MM.1S (cell line): Measurements from ENCODE around the gene STK32C.

ENCODE experiments used
- DNase-seq: peaks from one replicate; pipeline ENCODE4 v3.0.0-alpha.2; 2015
- H2AFZ ChIP-seq: fragments of 300-600 bp; sonication (generic); 2 replicates; pipeline ENCODE4 v1.6.0; 2016; ENCODE audit warnings: antibody characterized with exemption, low read length
- H3F3A ChIP-seq: fragments of 300-600 bp; sonication (generic); 2 replicates; pipeline ENCODE4 v1.6.1; 2016; ENCODE audit warnings: mild to moderate bottlenecking, antibody characterized with exemption, low read length, moderate library complexity, mixed read lengths; ENCODE audit not compliant: insufficient read depth
- H3K27ac ChIP-seq: fragments of 300-600 bp; sonication (generic); 2 replicates; pipeline ENCODE4 v1.5.1; 2016; ENCODE audit warnings: mild to moderate bottlenecking, low read length
- H3K27me3 ChIP-seq: fragments of 300-600 bp; sonication (generic); replicated peaks from 2 replicates; pipeline ENCODE4 v1.6.0; 2016; ENCODE audit warnings: low read length; ENCODE audit not compliant: insufficient read depth
- H3K36me3 ChIP-seq: fragments of 300-600 bp; sonication (generic); replicated peaks from 2 replicates; pipeline ENCODE4 v1.6.1; 2016; ENCODE audit warnings: mild to moderate bottlenecking, low read length, mixed read lengths; ENCODE audit not compliant: insufficient read depth
- H3K4me1 ChIP-seq: fragments of 300-600 bp; sonication (generic); 2 replicates; pipeline ENCODE4 v1.6.1; 2016; ENCODE audit warnings: low read length, mixed read lengths
- H3K4me2 ChIP-seq: fragments of 300-600 bp; sonication (generic); 2 replicates; pipeline ENCODE4 v1.6.0; 2016; ENCODE audit warnings: low read depth, low read length
- H3K4me3 ChIP-seq: fragments of 300-600 bp; sonication (generic); 2 replicates; pipeline ENCODE4 v1.5.1; 2016; ENCODE audit warnings: low read length, mixed read lengths
- H3K79me2 ChIP-seq: fragments of 300-600 bp; sonication (generic); 2 replicates; pipeline ENCODE4 v1.6.1; 2016; ENCODE audit warnings: mixed run types, low read length, mixed read lengths
- H3K9ac ChIP-seq: fragments of 300-600 bp; sonication (generic); 2 replicates; pipeline ENCODE4 v1.6.1; 2016; ENCODE audit warnings: low read length, mixed read lengths
- H3K9me2 ChIP-seq: fragments of 300-600 bp; sonication (generic); replicated peaks from 2 replicates; pipeline ENCODE4 v1.6.1; 2016; ENCODE audit warnings: mild to moderate bottlenecking, low read length, mixed read lengths; ENCODE audit not compliant: insufficient read depth
- H3K9me3 ChIP-seq: fragments of 300-600 bp; sonication (generic); replicated peaks from 2 replicates; pipeline ENCODE4 v1.6.1; 2016; ENCODE audit warnings: mild to moderate bottlenecking, low read length, mixed read lengths; ENCODE audit not compliant: insufficient read depth
- H4K20me1 ChIP-seq: fragments of 300-600 bp; sonication (generic); 2 replicates; pipeline ENCODE4 v1.6.1; 2016; ENCODE audit warnings: mild to moderate bottlenecking, low read length, moderate library complexity, mixed read lengths; ENCODE audit not compliant: insufficient read depth
- CTCF ChIP-seq: fragments of 300-600 bp; sonication (generic); IDR thresholded peaks from 2 replicates; pipeline ENCODE4 v1.5.1; 2016; ENCODE audit warnings: antibody characterized with exemption, low read length, mixed read lengths
- EZH2 ChIP-seq: fragments of 300-600 bp; sonication (generic); optimal IDR thresholded peaks from 2 replicates; pipeline ENCODE3; 2017; ENCODE audit warnings: low read depth, mild to moderate bottlenecking, antibody characterized with exemption, low read length, mixed read lengths
- EZH2phosphoT487 ChIP-seq: fragments of 300-600 bp; sonication (generic); IDR thresholded peaks from 2 replicates; pipeline ENCODE4 v1.6.1; 2018; ENCODE audit warnings: antibody characterized with exemption, low read length

Gene STK32C

GRCh38 chr10:132307823-132308586, at the start of gene STK32C:
STK32C (minus strand) TSS chr10:132307950; CDS start chr10:132307833, 117 bp downstream.
- H3K9ac ChIP-seq = peak within 1 kb of the TSS; percentile 29; the same call in 1 of the 2 replicates
- peak within 1 kb of the TSS; percentile 45; the same call in 1 of the 2 replicates for H2AFZ ChIP-seq
- H3K4me2 ChIP-seq = peak within 1 kb of the TSS; percentile 50; the same call in 1 of the 2 replicates
- no peaks in the 10 kb centered on the region for H3K9me2 ChIP-seq
- TF ChIP-seq EZH2phosphoT487 = no peak
- peak within 1 kb of the TSS; percentile 58 for H3K4me3 ChIP-seq
- H3K36me3 ChIP-seq = no peaks in the 10 kb centered on the region
- H3F3A ChIP-seq = peaks cover 18% of the 10 kb centered on the region
- H3K27ac ChIP-seq = no peak within 1 kb of the TSS
- H3K27me3 ChIP-seq = no peaks in the 10 kb centered on the region
- DNase-seq = peak; percentile 74
- H3K79me2 ChIP-seq = peaks cover 31% of the 10 kb centered on the region
- H3K9me3 ChIP-seq = no peaks in the 10 kb centered on the region
- no peaks in the 10 kb centered on the region for H4K20me1 ChIP-seq
- H3K4me1 ChIP-seq = peaks cover 18% of the 10 kb centered on the region

GRCh38 chr10:132356621-132357195, 49.0 kb upstream of the STK32C start:
- Histone ChIP-seq H3K4me3 (no peak overlapping the region), H3K9me3 (no peaks in the 10 kb centered on the region), H4K20me1 (no peaks in the 10 kb centered on the region), H3F3A (no peaks in the 10 kb centered on the region), H3K9me2 (no peaks in the 10 kb centered on the region), H3K27me3 (0 out of 2 replicates have a peak, but pooled peaks cover 7% of the 10 kb centered on the region), H3K79me2 (no peaks in the 10 kb centered on the region), H3K4me1 (no peaks in the 10 kb centered on the region), H3K27ac (no peak overlapping the region), H3K4me2 (no peak overlapping the region), H3K9ac (no peak overlapping the region), H2AFZ (no peak overlapping the region), H3K36me3 (no peaks in the 10 kb centered on the region)
- no peak for DNase-seq
- no peak for TF ChIP-seq EZH2phosphoT487
- TF ChIP-seq CTCF = no peak
- TF ChIP-seq EZH2 = no peak

GRCh38 chr10:132355754-132356153, 48.0 kb upstream of the STK32C start:
- no peak overlapping the region for H3K9ac ChIP-seq
- 0 out of 2 replicates have a peak, but pooled peaks cover 7% of the 10 kb centered on the region for H3K27me3 ChIP-seq
- no peak overlapping the region for H3K27ac ChIP-seq
- no peaks in the 10 kb centered on the region for H3K36me3 ChIP-seq
- H3F3A ChIP-seq = no peaks in the 10 kb centered on the region
- H3K79me2 ChIP-seq = no peaks in the 10 kb centered on the region
- H3K4me1 ChIP-seq = no peaks in the 10 kb centered on the region
- no peak overlapping the region for H2AFZ ChIP-seq
- no peak overlapping the region for H3K4me2 ChIP-seq
- no peaks in the 10 kb centered on the region for H4K20me1 ChIP-seq
- no peak overlapping the region for H3K4me3 ChIP-seq
- H3K9me2 ChIP-seq = no peaks in the 10 kb centered on the region
- no peak for DNase-seq
- no peak for TF ChIP-seq EZH2
- TF ChIP-seq CTCF = no peak
- no peak for TF ChIP-seq EZH2phosphoT487
- no peaks in the 10 kb centered on the region for H3K9me3 ChIP-seq

- no peaks in the 10 kb centered on the region for H3K9me2 ChIP-seq
Measured at GRCh38 chr10:132355297-132355696, 47.5 kb upstream of the STK32C start.

More at GRCh38 chr10:132355297-132355696, 47.5 kb upstream of the STK32C start:
- no peak overlapping the region for H3K27ac ChIP-seq
- H3K9ac ChIP-seq = no peak overlapping the region
- H3K4me3 ChIP-seq = no peak overlapping the region
- no peaks in the 10 kb centered on the region for H3K79me2 ChIP-seq
- H3F3A ChIP-seq = no peaks in the 10 kb centered on the region
- no peak for DNase-seq
- H2AFZ ChIP-seq = no peak overlapping the region
- no peaks in the 10 kb centered on the region for H3K4me1 ChIP-seq
- H3K27me3 ChIP-seq = 0 out of 2 replicates have a peak, but pooled peaks cover 7% of the 10 kb centered on the region
- H3K9me3 ChIP-seq = no peaks in the 10 kb centered on the region
- H3K4me2 ChIP-seq = no peak overlapping the region
- no peak for TF ChIP-seq EZH2
- no peak for TF ChIP-seq EZH2phosphoT487
- no peak for TF ChIP-seq CTCF
- no peaks in the 10 kb centered on the region for H4K20me1 ChIP-seq
- no peaks in the 10 kb centered on the region for H3K36me3 ChIP-seq
